HG03521 (cell line): Measurements from ENCODE around the gene NNMT.
"Not testable (repeated sequence)": the region's sequence is repeated elsewhere in the genome, so short reads cannot be mapped to it uniquely, and the experiment has no call there.

Source experiments
- ATAC-seq: cut with Tn5 transposase; IDR thresholded peaks from one replicate; pipeline ENCODE4 v1.9.1; 2021; ENCODE audit warnings: mild to moderate bottlenecking, moderate library complexity; ENCODE audit not compliant: unreplicated experiment

The NNMT gene

DNA sequence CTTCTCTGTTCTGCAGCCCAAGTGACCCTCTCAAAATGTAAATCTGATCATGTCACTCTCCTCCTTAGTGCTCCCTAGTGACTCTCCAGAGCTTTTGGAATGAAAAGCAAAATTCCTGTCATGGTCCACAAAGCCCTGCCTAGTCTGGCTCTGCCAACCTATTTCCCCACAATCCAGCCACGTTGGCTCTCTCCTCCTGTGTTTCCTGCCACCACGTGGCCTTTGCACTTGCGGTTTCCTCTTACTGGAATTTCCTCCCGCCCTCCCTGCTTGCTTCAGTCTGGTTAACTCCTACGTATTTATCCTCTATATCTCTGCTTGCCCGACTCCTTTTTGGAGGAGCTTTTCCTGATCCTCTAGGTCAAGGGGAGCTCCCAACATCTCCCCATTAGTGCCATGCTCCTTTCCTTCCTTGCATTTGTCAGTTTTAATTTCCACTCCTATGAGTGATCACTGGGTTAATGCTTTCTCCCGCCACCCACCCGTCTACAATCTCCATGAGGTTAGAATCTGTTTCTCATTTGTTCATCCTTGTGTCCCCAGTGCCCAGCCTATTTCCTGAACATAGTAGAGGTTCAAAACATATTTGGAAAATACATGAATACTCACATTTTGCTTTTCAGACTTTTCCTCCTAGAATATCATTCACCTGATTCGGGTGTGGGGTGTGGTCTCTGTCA is 11.5 kb downstream of the NNMT start:
- no peak for ATAC-seq

DNA sequence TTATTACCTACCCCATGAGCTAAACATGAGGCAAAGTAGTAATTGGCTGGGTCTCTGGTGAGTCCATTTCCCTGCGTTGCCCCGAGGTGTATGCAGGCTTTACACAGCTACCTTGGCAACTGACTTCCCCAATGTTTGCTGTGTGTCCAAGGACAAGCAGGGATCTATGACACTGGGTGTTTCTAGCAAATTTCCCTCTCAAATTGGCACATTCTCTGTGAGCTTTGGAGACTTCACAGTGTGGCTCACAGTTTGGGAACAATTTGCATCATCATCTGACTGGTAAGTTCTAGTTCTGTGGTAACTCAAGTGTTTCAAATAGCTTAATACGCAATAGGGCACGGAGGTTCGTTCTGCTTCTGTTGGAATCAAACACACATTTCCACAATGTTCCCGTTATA is 12.5 kb downstream of the NNMT start:
- no peak for ATAC-seq

- no peak for ATAC-seq
Observed at GRCh38 chr11:114309517-114309916, 13.3 kb downstream of the NNMT start.

DNA sequence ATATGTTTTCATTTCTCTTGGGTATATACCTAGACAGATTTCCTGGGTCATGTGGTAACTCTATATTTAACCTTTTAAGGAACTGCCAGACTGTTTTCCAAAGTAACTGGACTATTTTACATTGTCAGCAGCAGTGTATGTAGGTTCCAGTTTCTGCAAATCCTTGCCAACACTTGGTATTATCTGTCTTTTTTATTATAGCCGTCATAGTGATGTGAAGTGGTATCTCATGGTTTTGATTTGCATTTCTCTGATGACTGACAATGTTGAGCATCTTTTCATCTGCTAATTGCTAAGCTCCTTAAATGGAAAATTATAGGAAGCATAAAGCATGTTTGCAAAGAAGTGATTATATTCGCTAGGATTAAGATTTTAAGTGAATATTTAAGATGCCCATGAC is 13.9 kb downstream of the NNMT start:
- ATAC-seq: no peak

DNA sequence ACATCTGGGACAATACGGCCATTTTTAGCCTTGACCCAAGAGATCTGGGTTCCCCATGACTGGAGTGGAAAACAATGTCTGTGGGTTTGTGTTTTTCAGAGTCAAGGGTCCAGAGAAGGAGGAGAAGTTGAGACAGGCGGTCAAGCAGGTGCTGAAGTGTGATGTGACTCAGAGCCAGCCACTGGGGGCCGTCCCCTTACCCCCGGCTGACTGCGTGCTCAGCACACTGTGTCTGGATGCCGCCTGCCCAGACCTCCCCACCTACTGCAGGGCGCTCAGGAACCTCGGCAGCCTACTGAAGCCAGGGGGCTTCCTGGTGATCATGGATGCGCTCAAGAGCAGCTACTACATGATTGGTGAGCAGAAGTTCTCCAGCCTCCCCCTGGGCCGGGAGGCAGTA is 15.7 kb downstream of the NNMT start:
- ATAC-seq: no peak

- no peak for ATAC-seq
Observed at GRCh38 chr11:114314096-114314495, 17.9 kb downstream of the NNMT start.

- no peak for ATAC-seq
Observed at GRCh38 chr11:114315749-114316368, 19.7 kb downstream of the NNMT start.

- ATAC-seq: no peak
Observed at GRCh38 chr11:114316980-114317786, 21.0 kb downstream of the NNMT start.

- no peak for ATAC-seq
Observed at GRCh38 chr11:114317787-114318137, 21.6 kb downstream of the NNMT start.

DNA sequence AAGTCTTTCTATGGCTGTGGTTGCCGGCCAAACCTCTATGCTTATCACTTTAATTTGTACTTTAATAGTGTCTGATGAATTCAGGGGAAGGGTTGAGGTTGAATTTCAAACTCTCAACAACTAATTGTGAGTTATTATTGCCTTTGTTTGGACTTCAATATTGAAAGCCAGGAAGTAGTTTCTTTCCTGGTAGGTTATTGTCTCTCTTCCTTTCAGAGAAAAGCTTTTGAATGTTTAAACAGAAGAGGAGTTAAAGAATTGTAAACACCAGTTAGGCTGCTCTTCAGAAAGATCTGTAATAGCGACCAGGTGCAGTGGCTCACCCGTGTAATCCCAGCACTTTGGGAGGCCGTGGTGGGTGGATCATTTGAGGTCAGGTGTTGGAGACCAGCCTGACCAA is 22.2 kb downstream of the NNMT start:
- ATAC-seq: no peak

- ATAC-seq: no peak
Observed at GRCh38 chr11:114319716-114320328, 23.6 kb downstream of the NNMT start.

- ATAC-seq: no peak
Observed at GRCh38 chr11:114321621-114322257, 25.5 kb downstream of the NNMT start.

- ATAC-seq: no peak
Observed at GRCh38 chr11:114322934-114323333, 26.7 kb downstream of the NNMT start.

GRCh38 chr11:114326151-114326550 is 30.0 kb downstream of the NNMT start:
- no peak for ATAC-seq

GRCh38 chr11:114326776-114327175 is 30.6 kb downstream of the NNMT start:
- no peak for ATAC-seq

- ATAC-seq: no peak
Observed at GRCh38 chr11:114330373-114330772, 34.2 kb downstream of the NNMT start.

DNA sequence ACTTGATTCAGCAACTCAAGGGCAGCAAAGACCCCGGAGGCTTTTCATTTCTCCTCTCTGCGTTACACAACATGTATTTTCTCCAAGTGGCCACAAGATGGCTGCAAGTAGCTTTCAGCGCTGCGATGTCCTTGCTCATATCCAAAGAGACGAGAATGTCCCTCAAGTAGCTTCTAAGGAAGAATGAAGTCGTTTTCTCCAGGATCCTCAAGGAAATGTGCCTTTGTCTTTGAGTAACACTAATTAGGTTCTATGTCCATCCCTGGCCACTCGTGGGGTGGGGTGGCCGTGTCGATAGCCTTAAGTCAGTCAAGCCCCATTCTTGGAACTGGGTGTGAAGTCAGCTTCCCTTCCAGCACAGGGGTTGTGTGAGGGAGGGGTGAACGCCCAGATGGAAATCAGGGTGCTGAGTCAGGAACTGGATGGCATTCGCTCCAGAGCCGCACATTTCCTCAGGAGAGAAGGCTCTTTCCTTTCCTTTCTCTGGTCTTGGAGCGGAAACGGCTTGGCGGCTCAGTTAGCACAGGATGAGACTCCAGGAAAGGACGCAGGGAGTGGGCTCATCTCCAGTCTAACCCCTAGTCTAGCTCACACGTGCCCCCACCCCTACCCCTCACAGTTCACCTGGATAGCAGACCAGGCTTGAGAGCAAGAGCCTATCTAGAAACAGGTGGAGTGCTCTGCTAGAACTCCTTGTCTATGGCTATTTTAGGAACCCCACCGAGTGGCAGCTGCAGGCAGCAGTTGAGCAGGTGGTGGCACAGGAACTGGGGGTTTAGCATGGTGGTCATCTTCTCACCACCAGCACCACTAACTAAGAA is 44.3 kb downstream of the NNMT start:
- no peak for ATAC-seq

DNA sequence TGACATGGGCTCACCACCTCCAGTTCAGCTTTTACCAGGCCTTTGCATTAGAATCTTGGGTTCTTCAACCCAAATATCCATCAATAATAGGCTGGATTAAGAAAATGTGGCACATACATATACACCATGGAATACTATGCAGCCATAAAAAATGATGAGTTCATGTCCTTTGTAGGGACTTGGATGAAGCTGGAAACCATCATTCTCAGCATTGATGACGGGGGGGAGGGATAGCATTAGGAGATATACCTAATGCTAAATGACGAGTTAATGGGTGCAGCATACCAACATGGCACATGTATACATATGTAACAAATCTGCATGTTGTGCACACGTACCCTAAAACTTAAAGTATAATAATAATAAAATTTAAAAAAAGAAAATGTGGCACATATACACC is 45.5 kb downstream of the NNMT start:
- ATAC-seq: not testable (repeated sequence)

DNA sequence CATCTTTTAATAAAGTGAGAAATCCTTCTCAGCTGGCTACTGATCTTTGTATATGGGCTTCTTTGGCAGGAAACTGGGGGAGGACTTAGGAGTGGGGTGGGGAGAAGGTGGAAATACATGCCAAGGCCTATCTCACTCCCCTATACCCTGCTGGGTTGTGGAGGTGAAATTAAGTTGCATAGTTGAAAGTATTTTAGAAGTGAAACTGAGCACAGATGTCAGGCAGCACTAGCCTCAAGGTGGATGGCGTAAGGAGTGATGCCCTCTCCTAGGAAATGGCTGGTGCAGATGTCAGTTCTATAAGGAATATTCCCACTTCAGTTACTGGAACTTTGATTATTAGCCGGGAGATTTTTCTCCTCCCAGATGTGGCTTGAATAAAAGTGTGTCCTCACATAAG is 46.3 kb downstream of the NNMT start:
- ATAC-seq: no peak

- ATAC-seq: no peak
Observed at GRCh38 chr11:114343020-114343419, 46.8 kb downstream of the NNMT start.
